GM12878 (cell line): ENCODE data around the gene RARG. TPM values are rescaled to one million over a fixed set of nuclear protein-coding genes. Genes with fewer than 3 reads are reported as not detected.
A peak's percentile ranks its signal among the peaks of the same experiment; 100 is the strongest.

Source experiments
- BACH1 ChIP-seq: fragments of 450-650 bp; IDR thresholded peaks from 2 replicates; pipeline ENCODE4 v1.6.1; 2017; ENCODE audit warnings: mild to moderate bottlenecking, borderline replicate concordance
- CBFB ChIP-seq: IDR thresholded peaks from 2 replicates; pipeline ENCODE4 v1.6.1; 2016; ENCODE audit warnings: antibody characterized with exemption, low read depth
- ESRRA ChIP-seq: IDR thresholded peaks from 2 replicates; pipeline ENCODE4 v1.6.1; 2012; ENCODE audit warnings: mild to moderate bottlenecking, low read length, improper control_type of control experiment
- EZH2 ChIP-seq: IDR thresholded peaks from 2 replicates; pipeline ENCODE4 v1.6.1; 2012; ENCODE audit warnings: low read depth, mild to moderate bottlenecking, control low read depth, inconsistent platforms, low read length, borderline replicate concordance; ENCODE audit not compliant: control insufficient read depth
- HDAC2 ChIP-seq: fragments of 200-600 bp; sonication (generic); IDR thresholded peaks from 2 replicates; pipeline ENCODE4 v1.6.1; 2017
- HDGF ChIP-seq: fragments of 450-650 bp; IDR thresholded peaks from 2 replicates; pipeline ENCODE4 v1.6.1; 2016; ENCODE audit warnings: antibody characterized with exemption
- MEF2B ChIP-seq: fragments of 450-650 bp; IDR thresholded peaks from 2 replicates; pipeline ENCODE4 v1.6.1; 2018; ENCODE audit warnings: mild to moderate bottlenecking, moderate library complexity; ENCODE audit not compliant: partially characterized antibody, poor library complexity, severe bottlenecking
- NFYB ChIP-seq: IDR thresholded peaks from 2 replicates; pipeline ENCODE4 v1.6.1; 2011; ENCODE audit warnings: low read depth, mild to moderate bottlenecking, low read length, improper control_type of control experiment, moderate library complexity; ENCODE audit not compliant: insufficient read depth
- NR2C1 ChIP-seq: fragments of 450-650 bp; IDR thresholded peaks from 2 replicates; pipeline ENCODE4 v1.6.1; 2017; ENCODE audit warnings: antibody characterized with exemption, mild to moderate bottlenecking, moderate library complexity
- PAX5 ChIP-seq: IDR thresholded peaks from 2 replicates; pipeline ENCODE4 v1.6.1; 2011; ENCODE audit warnings: low read depth, low read length, borderline replicate concordance
- RBBP5 ChIP-seq: fragments of 200-600 bp; sonication (generic); conservative IDR thresholded peaks from 2 replicates; pipeline ENCODE4 v1.6.1; 2016
- RCOR1 ChIP-seq: conservative IDR thresholded peaks from 2 replicates; pipeline ENCODE4 v1.6.1; 2012; ENCODE audit warnings: low read depth, low read length, improper control_type of control experiment
- SIN3A ChIP-seq: IDR thresholded peaks from 2 replicates; pipeline ENCODE4 v1.6.1; 2012; ENCODE audit warnings: low read depth, low read length, improper control_type of control experiment
- SREBF2 ChIP-seq: IDR thresholded peaks from 2 replicates; pipeline ENCODE4 v1.6.1; 2012; ENCODE audit warnings: mild to moderate bottlenecking, low read length
- SUPT20H ChIP-seq: IDR thresholded peaks from 2 replicates; pipeline ENCODE4 v1.6.1; 2011; ENCODE audit warnings: low read depth, mild to moderate bottlenecking, low read length, moderate library complexity, borderline replicate concordance; ENCODE audit not compliant: control insufficient read depth
- TCF3 ChIP-seq: IDR thresholded peaks from 2 replicates; pipeline ENCODE4 v1.6.1; 2012; ENCODE audit warnings: low read depth, mild to moderate bottlenecking, low read length, borderline replicate concordance; ENCODE audit not compliant: insufficient read depth
- ZZZ3 ChIP-seq: IDR thresholded peaks from 2 replicates; pipeline ENCODE4 v1.6.1; 2011; ENCODE audit warnings: low read depth; ENCODE audit not compliant: control insufficient read depth, insufficient read length
- polyA plus RNA-seq, 11 experiments: library from polyadenylated mRNA; depleted of rRNA in 4 of 11; unstranded in 6 of 11; stranded (reverse) in 5 of 11; fragments of >200 nt; fragmentation: Nextera tagmentation in 4 of 11; fragmentation: Illumina TruSeq in 1 of 11; extraction: Ambion mirVana in 4 of 11; extraction: Trizol in 1 of 11; gene quantifications; 1 replicate in 1 of 11; 2 replicates in 10 of 11; pipeline versions ENCODE4 v1.2.1 to v1.2.3, GENCODE V29; 2011 to 2016; ENCODE audit warnings: inconsistent platforms in 2 of 11, missing spikeins in 2 of 11, low read depth in 1 of 11
- total RNA-seq, 4 experiments: library from RNA; depleted of rRNA in 3 of 4; stranded (reverse); fragments of >200 nt in 3 of 4; fragmentation: Illumina TruSeq in 1 of 4; extraction: Trizol in 1 of 4; gene quantifications; 2 replicates each; pipeline versions ENCODE4 v1.2.1 to v1.2.3, GENCODE V29; 2013 to 2021
- TF ChIP-seq, protein P1 (sequence below): fragments of 450-650 bp; IDR thresholded peaks from 2 replicates; pipeline ENCODE4 v1.6.1; 2017; ENCODE audit warnings: mild to moderate bottlenecking, moderate library complexity
- TF ChIP-seq, protein P2 (sequence below): IDR thresholded peaks from 2 replicates; pipeline ENCODE4 v1.6.1; 2011; ENCODE audit warnings: low read depth, mild to moderate bottlenecking, low read length, moderate library complexity, borderline replicate concordance; ENCODE audit errors: extremely low read depth
- TF ChIP-seq, protein P3 (sequence below): fragments of 450-650 bp; IDR thresholded peaks from 2 replicates; pipeline ENCODE4 v1.6.1; 2018; ENCODE audit warnings: mild to moderate bottlenecking, low read depth, moderate library complexity; ENCODE audit not compliant: partially characterized antibody
- TF ChIP-seq, protein P4 (sequence below): IDR thresholded peaks from 2 replicates; pipeline ENCODE4 v1.6.1; 2012; ENCODE audit warnings: low read length, inconsistent platforms

The RARG gene
- total and polyA plus RNA-seq, 10 of the 15 experiments (the other 5 are each of a cell fraction or from before 2014, with no cell fraction given) = 0.27 to 8.1 (median 4.1) TPM

- TF ChIP-seq, protein P1, sequence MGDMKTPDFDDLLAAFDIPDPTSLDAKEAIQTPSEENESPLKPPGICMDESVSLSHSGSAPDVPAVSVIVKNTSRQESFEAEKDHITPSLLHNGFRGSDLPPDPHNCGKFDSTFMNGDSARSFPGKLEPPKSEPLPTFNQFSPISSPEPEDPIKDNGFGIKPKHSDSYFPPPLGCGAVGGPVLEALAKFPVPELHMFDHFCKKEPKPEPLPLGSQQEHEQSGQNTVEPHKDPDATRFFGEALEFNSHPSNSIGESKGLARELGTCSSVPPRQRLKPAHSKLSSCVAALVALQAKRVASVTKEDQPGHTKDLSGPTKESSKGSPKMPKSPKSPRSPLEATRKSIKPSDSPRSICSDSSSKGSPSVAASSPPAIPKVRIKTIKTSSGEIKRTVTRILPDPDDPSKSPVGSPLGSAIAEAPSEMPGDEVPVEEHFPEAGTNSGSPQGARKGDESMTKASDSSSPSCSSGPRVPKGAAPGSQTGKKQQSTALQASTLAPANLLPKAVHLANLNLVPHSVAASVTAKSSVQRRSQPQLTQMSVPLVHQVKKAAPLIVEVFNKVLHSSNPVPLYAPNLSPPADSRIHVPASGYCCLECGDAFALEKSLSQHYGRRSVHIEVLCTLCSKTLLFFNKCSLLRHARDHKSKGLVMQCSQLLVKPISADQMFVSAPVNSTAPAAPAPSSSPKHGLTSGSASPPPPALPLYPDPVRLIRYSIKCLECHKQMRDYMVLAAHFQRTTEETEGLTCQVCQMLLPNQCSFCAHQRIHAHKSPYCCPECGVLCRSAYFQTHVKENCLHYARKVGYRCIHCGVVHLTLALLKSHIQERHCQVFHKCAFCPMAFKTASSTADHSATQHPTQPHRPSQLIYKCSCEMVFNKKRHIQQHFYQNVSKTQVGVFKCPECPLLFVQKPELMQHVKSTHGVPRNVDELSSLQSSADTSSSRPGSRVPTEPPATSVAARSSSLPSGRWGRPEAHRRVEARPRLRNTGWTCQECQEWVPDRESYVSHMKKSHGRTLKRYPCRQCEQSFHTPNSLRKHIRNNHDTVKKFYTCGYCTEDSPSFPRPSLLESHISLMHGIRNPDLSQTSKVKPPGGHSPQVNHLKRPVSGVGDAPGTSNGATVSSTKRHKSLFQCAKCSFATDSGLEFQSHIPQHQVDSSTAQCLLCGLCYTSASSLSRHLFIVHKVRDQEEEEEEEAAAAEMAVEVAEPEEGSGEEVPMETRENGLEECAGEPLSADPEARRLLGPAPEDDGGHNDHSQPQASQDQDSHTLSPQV = no peak
- TF ChIP-seq BACH1 = no peak; the same call in 1 of the 2 replicates
- TF ChIP-seq CBFB = peak; percentile 33; the same call in 1 of the 2 replicates
- no peak for TF ChIP-seq ESRRA
- TF ChIP-seq EZH2 = no peak
- TF ChIP-seq, protein P2, sequence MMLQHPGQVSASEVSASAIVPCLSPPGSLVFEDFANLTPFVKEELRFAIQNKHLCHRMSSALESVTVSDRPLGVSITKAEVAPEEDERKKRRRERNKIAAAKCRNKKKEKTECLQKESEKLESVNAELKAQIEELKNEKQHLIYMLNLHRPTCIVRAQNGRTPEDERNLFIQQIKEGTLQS = no peak
- peak; percentile 45; the same call in 1 of the 2 replicates for TF ChIP-seq SREBF2
- TF ChIP-seq NFYB = no peak
- peak; percentile 94 for TF ChIP-seq TCF3
- TF ChIP-seq, protein P3, sequence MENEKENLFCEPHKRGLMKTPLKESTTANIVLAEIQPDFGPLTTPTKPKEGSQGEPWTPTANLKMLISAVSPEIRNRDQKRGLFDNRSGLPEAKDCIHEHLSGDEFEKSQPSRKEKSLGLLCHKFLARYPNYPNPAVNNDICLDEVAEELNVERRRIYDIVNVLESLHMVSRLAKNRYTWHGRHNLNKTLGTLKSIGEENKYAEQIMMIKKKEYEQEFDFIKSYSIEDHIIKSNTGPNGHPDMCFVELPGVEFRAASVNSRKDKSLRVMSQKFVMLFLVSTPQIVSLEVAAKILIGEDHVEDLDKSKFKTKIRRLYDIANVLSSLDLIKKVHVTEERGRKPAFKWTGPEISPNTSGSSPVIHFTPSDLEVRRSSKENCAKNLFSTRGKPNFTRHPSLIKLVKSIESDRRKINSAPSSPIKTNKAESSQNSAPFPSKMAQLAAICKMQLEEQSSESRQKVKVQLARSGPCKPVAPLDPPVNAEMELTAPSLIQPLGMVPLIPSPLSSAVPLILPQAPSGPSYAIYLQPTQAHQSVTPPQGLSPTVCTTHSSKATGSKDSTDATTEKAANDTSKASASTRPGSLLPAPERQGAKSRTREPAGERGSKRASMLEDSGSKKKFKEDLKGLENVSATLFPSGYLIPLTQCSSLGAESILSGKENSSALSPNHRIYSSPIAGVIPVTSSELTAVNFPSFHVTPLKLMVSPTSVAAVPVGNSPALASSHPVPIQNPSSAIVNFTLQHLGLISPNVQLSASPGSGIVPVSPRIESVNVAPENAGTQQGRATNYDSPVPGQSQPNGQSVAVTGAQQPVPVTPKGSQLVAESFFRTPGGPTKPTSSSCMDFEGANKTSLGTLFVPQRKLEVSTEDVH = no peak
- no peak for TF ChIP-seq ZZZ3
- TF ChIP-seq, protein P4, sequence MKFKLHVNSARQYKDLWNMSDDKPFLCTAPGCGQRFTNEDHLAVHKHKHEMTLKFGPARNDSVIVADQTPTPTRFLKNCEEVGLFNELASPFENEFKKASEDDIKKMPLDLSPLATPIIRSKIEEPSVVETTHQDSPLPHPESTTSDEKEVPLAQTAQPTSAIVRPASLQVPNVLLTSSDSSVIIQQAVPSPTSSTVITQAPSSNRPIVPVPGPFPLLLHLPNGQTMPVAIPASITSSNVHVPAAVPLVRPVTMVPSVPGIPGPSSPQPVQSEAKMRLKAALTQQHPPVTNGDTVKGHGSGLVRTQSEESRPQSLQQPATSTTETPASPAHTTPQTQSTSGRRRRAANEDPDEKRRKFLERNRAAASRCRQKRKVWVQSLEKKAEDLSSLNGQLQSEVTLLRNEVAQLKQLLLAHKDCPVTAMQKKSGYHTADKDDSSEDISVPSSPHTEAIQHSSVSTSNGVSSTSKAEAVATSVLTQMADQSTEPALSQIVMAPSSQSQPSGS = no peak
- TF ChIP-seq NR2C1 = peak; percentile 99
- TF ChIP-seq RCOR1 = no peak
- no peak for TF ChIP-seq RBBP5
- peak; percentile 26 for TF ChIP-seq MEF2B
- TF ChIP-seq SIN3A = no peak
- TF ChIP-seq PAX5 = peak; percentile 63; the same call in 1 of the 2 replicates
- TF ChIP-seq HDAC2 = no peak
- 0 out of 2 replicates have a peak, but pooled peaks have one; percentile 2 for TF ChIP-seq HDGF
- TF ChIP-seq SUPT20H = no peak
These were observed 51.6 kb downstream of the RARG start, which contains the start of the genes CSAD and ZNF740 (continued) for GRCh38 chr12:53180220-53180930.
